Measurements from ENCODE around the gene PDS5A.
"Not testable (repeated sequence)": the region's sequence is repeated elsewhere in the genome, so short reads cannot be mapped to it uniquely, and the experiment has no call there.

The PDS5A gene

DNA sequence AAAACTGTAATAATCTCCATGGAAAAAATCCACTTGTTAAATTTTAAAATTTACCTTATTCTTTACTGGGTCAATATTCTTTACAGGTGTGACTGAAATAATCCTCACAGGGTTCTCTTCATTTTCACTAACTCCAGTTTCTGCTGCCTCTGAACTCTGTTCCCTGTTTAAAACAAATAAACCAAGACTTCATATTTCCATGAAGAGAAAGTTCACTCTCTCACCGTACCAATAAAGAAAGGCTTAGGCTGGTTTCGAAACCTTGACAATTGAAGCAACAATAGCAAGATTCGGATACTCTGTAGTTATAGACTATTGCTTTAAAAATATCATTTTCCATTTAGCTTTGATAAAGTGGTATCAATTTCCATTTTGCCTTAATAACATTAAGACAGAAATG, 135.8 kb downstream of the PDS5A start:
- H2BK120ac ChIP-seq (ENCODE audit: insufficient read depth, low read length, poor library complexity), result no peak overlapping the region
- no peaks in the 10 kb centered on the region for H3K79me2 ChIP-seq (ENCODE audit: control insufficient read depth, insufficient read depth, low read length, poor library complexity)
- H3K27me3 ChIP-seq (ENCODE audit: insufficient read depth, low read length), result no peaks in the 10 kb centered on the region
- H3K36me3 ChIP-seq (ENCODE audit: control insufficient read depth in 1 of 2, insufficient read depth in 2 of 2, low read length in 2 of 2), result peaks cover 37 to 42% of the 10 kb centered on the region in 2 experiments
- no peak overlapping the region for H3K23ac ChIP-seq (ENCODE audit: low read length)
- H2AFZ ChIP-seq (ENCODE audit: insufficient read depth, low read length, poor library complexity), result no peak overlapping the region
- H2BK5ac ChIP-seq (ENCODE audit: low read depth, low read length, poor library complexity), result no peak overlapping the region
- H4K12ac ChIP-seq (ENCODE audit: low read depth, low read length), result no peak overlapping the region
- no peak overlapping the region for H3K4me3 ChIP-seq (ENCODE audit: low read depth, low read length)
- no peak overlapping the region for H3K9ac ChIP-seq (ENCODE audit: low read length)
- no peaks in the 10 kb centered on the region for H3K4me1 ChIP-seq (ENCODE audit: control insufficient read depth in 1 of 2, insufficient read depth in 2 of 2, low read length in 2 of 2)
- no peak overlapping the region for H4K8ac ChIP-seq (ENCODE audit: low read depth, low read length)
- H2BK12ac ChIP-seq (ENCODE audit: low read length), result no peak overlapping the region
- H3K9me3 ChIP-seq (ENCODE audit: insufficient read depth, low read depth, low read length), result no peaks in the 10 kb centered on the region
- no peak overlapping the region for H3K14ac ChIP-seq (ENCODE audit: low read length)
- no CpG with 5 or more reads among the region's 3 CpGs for WGBS (ENCODE audit: extremely low coverage, insufficient coverage, insufficient read length)
- no peak overlapping the region for H2AK5ac ChIP-seq (ENCODE audit: low read length)
- H3K4ac ChIP-seq (ENCODE audit: low read depth, low read length), result no peak overlapping the region
- no peak overlapping the region for H3K27ac ChIP-seq (ENCODE audit: low read depth, low read length)
- no peak overlapping the region for H3K4me2 ChIP-seq (ENCODE audit: low read length)
- no peak overlapping the region for H4K91ac ChIP-seq (ENCODE audit: low read depth, low read length)
- no peak overlapping the region for H3K18ac ChIP-seq (ENCODE audit: low read length)
- DNase-seq, result no peak
- no peaks in the 10 kb centered on the region for H3K79me1 ChIP-seq (ENCODE audit: low read length)

GRCh38 chr4:39840516-39840915, 137.2 kb downstream of the PDS5A start:
- peaks cover 37 to 43% of the 10 kb centered on the region in 2 experiments for H3K36me3 ChIP-seq (ENCODE audit: control insufficient read depth in 1 of 2, insufficient read depth in 2 of 2, low read length in 2 of 2)
- H2BK120ac ChIP-seq (ENCODE audit: insufficient read depth, low read length, poor library complexity); H3K4me3 ChIP-seq (ENCODE audit: low read depth, low read length); H3K79me1 ChIP-seq (ENCODE audit: low read length); H3K79me2 ChIP-seq (ENCODE audit: control insufficient read depth, insufficient read depth, low read length, poor library complexity); H3K4me1 ChIP-seq (ENCODE audit: control insufficient read depth in 1 of 2, insufficient read depth in 2 of 2, low read length in 2 of 2); H3K9me3 ChIP-seq (ENCODE audit: insufficient read depth, low read depth, low read length); H4K12ac ChIP-seq (ENCODE audit: low read depth, low read length); H4K91ac ChIP-seq (ENCODE audit: low read depth, low read length); H2AK5ac ChIP-seq (ENCODE audit: low read length); H3K4ac ChIP-seq (ENCODE audit: low read depth, low read length); H3K9ac ChIP-seq (ENCODE audit: low read length); H3K27me3 ChIP-seq (ENCODE audit: insufficient read depth, low read length); H3K4me2 ChIP-seq (ENCODE audit: low read length); H4K8ac ChIP-seq (ENCODE audit: low read depth, low read length); H3K23ac ChIP-seq (ENCODE audit: low read length); H2BK12ac ChIP-seq (ENCODE audit: low read length); H3K27ac ChIP-seq (ENCODE audit: low read depth, low read length); H2AFZ ChIP-seq (ENCODE audit: insufficient read depth, low read length, poor library complexity); H3K18ac ChIP-seq (ENCODE audit: low read length); H3K14ac ChIP-seq (ENCODE audit: low read length); H2BK5ac ChIP-seq (ENCODE audit: low read depth, low read length, poor library complexity): not testable (repeated sequence)
- DNase-seq, result peak; percentile 56 to 72
- WGBS (ENCODE audit: extremely low coverage, insufficient coverage, insufficient read length), result no CpG with 5 or more reads among the region's 14 CpGs

- no CpG with 5 or more reads among the region's 9 CpGs for WGBS (ENCODE audit: extremely low coverage, insufficient coverage, insufficient read length)
- Histone ChIP-seq H3K14ac (ENCODE audit: low read length) (no peak overlapping the region), H3K79me1 (ENCODE audit: low read length) (no peaks in the 10 kb centered on the region)
Measured at GRCh38 chr4:39840027-39840426, 137.7 kb downstream of the PDS5A start.

DNA sequence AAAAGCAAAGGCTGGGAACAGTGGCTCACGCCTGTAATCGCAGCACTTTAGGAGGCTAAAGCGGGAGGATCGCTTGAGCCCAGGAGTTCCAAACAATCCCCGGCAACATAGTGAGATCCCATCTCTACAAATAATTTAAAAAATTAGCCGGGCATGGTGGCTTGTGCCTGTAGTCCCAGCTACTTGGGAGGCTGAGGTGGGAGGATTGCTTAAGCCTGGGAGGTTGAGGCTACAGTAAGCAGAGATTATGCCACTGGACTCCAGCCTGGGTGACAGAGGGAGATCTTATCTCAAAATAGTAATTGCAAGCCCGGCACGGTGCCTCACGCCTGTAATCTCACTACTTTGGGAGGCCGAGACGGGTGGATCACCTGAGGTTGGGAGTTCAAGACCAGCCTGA, 139.3 kb downstream of the PDS5A start:
- not testable (repeated sequence) for H3K9ac ChIP-seq (ENCODE audit: low read length); H4K8ac ChIP-seq (ENCODE audit: low read depth, low read length); H3K79me1 ChIP-seq (ENCODE audit: low read length); H2BK12ac ChIP-seq (ENCODE audit: low read length); H3K18ac ChIP-seq (ENCODE audit: low read length); H4K12ac ChIP-seq (ENCODE audit: low read depth, low read length); H3K27me3 ChIP-seq (ENCODE audit: insufficient read depth, low read length); H2AFZ ChIP-seq (ENCODE audit: insufficient read depth, low read length, poor library complexity); H3K4me3 ChIP-seq (ENCODE audit: low read depth, low read length); H4K91ac ChIP-seq (ENCODE audit: low read depth, low read length); H3K27ac ChIP-seq (ENCODE audit: low read depth, low read length); H2BK5ac ChIP-seq (ENCODE audit: low read depth, low read length, poor library complexity); H3K4ac ChIP-seq (ENCODE audit: low read depth, low read length); H3K4me1 ChIP-seq (ENCODE audit: control insufficient read depth in 1 of 2, insufficient read depth in 2 of 2, low read length in 2 of 2); H3K79me2 ChIP-seq (ENCODE audit: control insufficient read depth, insufficient read depth, low read length, poor library complexity); H3K14ac ChIP-seq (ENCODE audit: low read length); H2BK120ac ChIP-seq (ENCODE audit: insufficient read depth, low read length, poor library complexity); H3K4me2 ChIP-seq (ENCODE audit: low read length); H2AK5ac ChIP-seq (ENCODE audit: low read length); H3K23ac ChIP-seq (ENCODE audit: low read length); H3K9me3 ChIP-seq (ENCODE audit: insufficient read depth, low read depth, low read length)
- DNase-seq, result peak; percentile 85 to 87
- peaks cover 43 to 46% of the 10 kb centered on the region in 2 experiments for H3K36me3 ChIP-seq (ENCODE audit: control insufficient read depth in 1 of 2, insufficient read depth in 2 of 2, low read length in 2 of 2)
- no CpG with 5 or more reads among the region's 11 CpGs for WGBS (ENCODE audit: extremely low coverage, insufficient coverage, insufficient read length)

More at GRCh38 chr4:39840027-39840426, 137.7 kb downstream of the PDS5A start:
- H2BK120ac ChIP-seq (ENCODE audit: insufficient read depth, low read length, poor library complexity), result no peak overlapping the region
- H3K9me3 ChIP-seq (ENCODE audit: insufficient read depth, low read depth, low read length), result no peaks in the 10 kb centered on the region
- H4K12ac ChIP-seq (ENCODE audit: low read depth, low read length), result no peak overlapping the region
- no peak for DNase-seq
- no peak overlapping the region for H2AK5ac ChIP-seq (ENCODE audit: low read length)
- H3K27ac ChIP-seq (ENCODE audit: low read depth, low read length), result no peak overlapping the region
- H2BK5ac ChIP-seq (ENCODE audit: low read depth, low read length, poor library complexity), result no peak overlapping the region
- no peak overlapping the region for H3K9ac ChIP-seq (ENCODE audit: low read length)
- H2BK12ac ChIP-seq (ENCODE audit: low read length), result no peak overlapping the region
- no peak overlapping the region for H4K8ac ChIP-seq (ENCODE audit: low read depth, low read length)
- no peak overlapping the region for H3K4ac ChIP-seq (ENCODE audit: low read depth, low read length)
- H3K79me2 ChIP-seq (ENCODE audit: control insufficient read depth, insufficient read depth, low read length, poor library complexity), result no peaks in the 10 kb centered on the region
- no peak overlapping the region for H3K23ac ChIP-seq (ENCODE audit: low read length)
- H3K4me3 ChIP-seq (ENCODE audit: low read depth, low read length), result no peak overlapping the region
- H3K4me2 ChIP-seq (ENCODE audit: low read length), result no peak overlapping the region
- peaks cover 40 to 45% of the 10 kb centered on the region in 2 experiments for H3K36me3 ChIP-seq (ENCODE audit: control insufficient read depth in 1 of 2, insufficient read depth in 2 of 2, low read length in 2 of 2)
- no peak overlapping the region for H3K18ac ChIP-seq (ENCODE audit: low read length)
- H2AFZ ChIP-seq (ENCODE audit: insufficient read depth, low read length, poor library complexity), result no peak overlapping the region
- H3K27me3 ChIP-seq (ENCODE audit: insufficient read depth, low read length), result no peaks in the 10 kb centered on the region
- no peak overlapping the region for H4K91ac ChIP-seq (ENCODE audit: low read depth, low read length)
- H3K4me1 ChIP-seq (ENCODE audit: control insufficient read depth in 1 of 2, insufficient read depth in 2 of 2, low read length in 2 of 2), result no peaks in the 10 kb centered on the region
